GM18499 (cell line): ENCODE results near the gene ZNF555.
"Not testable (repeated sequence)": the region's sequence is repeated elsewhere in the genome, so short reads cannot be mapped to it uniquely, and the experiment has no call there.

Experiments used
- ATAC-seq: cut with Tn5 transposase; IDR thresholded peaks from one replicate; pipeline ENCODE4 v1.9.1; 2021; ENCODE audit warnings: moderate number of reproducible peaks; ENCODE audit not compliant: insufficient read depth, unreplicated experiment

ZNF555 gene

GRCh38 chr19:2806736-2807378 lies 34.4 kb upstream of the ZNF555 start:
- ATAC-seq: no peak

GRCh38 chr19:2807379-2808128 lies 33.7 kb upstream of the ZNF555 start:
- no peak for ATAC-seq

GRCh38 chr19:2808129-2808941 lies 32.9 kb upstream of the ZNF555 start:
- ATAC-seq: no peak

GRCh38 chr19:2809387-2810140 lies 31.7 kb upstream of the ZNF555 start:
- ATAC-seq: no peak

- ATAC-seq: no peak
These were observed 30.9 kb upstream of the ZNF555 start for GRCh38 chr19:2810141-2811091.

- ATAC-seq: no peak
These were observed 30.0 kb upstream of the ZNF555 start for GRCh38 chr19:2811221-2811722.

GRCh38 chr19:2811735-2812413 lies 29.4 kb upstream of the ZNF555 start:
- no peak for ATAC-seq

GRCh38 chr19:2812414-2813234 lies 28.7 kb upstream of the ZNF555 start:
- no peak for ATAC-seq

GRCh38 chr19:2813235-2814160 lies 27.8 kb upstream of the ZNF555 start:
- ATAC-seq: no peak

- ATAC-seq: no peak
These were observed 26.8 kb upstream of the ZNF555 start for GRCh38 chr19:2814426-2814825.

GRCh38 chr19:2815191-2815614 lies 26.1 kb upstream of the ZNF555 start:
- no peak for ATAC-seq

GRCh38 chr19:2815923-2816322 lies 25.4 kb upstream of the ZNF555 start:
- no peak for ATAC-seq

- no peak for ATAC-seq
These were observed 24.6 kb upstream of the ZNF555 start for GRCh38 chr19:2816641-2817040.

- not testable (repeated sequence) for ATAC-seq
These were observed 23.9 kb upstream of the ZNF555 start for GRCh38 chr19:2817237-2817829.

- no peak for ATAC-seq
These were observed 21.6 kb upstream of the ZNF555 start, which contains the start of gene ZNF554 for GRCh38 chr19:2819540-2820111. Gene ZNF554, plus strand, starts transcription at chr19:2819868. Its CDS starts 204 bp downstream, at chr19:2820072.
